Ovary (tissue), 3 donors: Measurements from ENCODE around the gene DNAJC1.

ENCODE experiments used
- CTCF ChIP-seq, 3 donors: fragments of 450-650 bp in 2 of 3; fragments of 200-600 bp in 1 of 3; IDR thresholded peaks; one replicate each; pipeline versions ENCODE4 v1.5.1 to v1.8.0; 2016 to 2022; ENCODE audit warnings: antibody characterized with exemption in 3 of 3, mild to moderate bottlenecking in 1 of 3
- POLR2A ChIP-seq: fragments of 450-650 bp; IDR thresholded peaks from one replicate; pipeline ENCODE4 v1.6.1; 2017; ENCODE audit warnings: antibody characterized with exemption, mild to moderate bottlenecking, moderate library complexity
- donor health status: DM: no; HTN: no; CAD: no.

GRCh38 chr10:21976739-21977138 is 26.8 kb downstream of the DNAJC1 start:
- TF ChIP-seq POLR2A (no peak), CTCF (IDR thresholded peaks at IDR 0.05) (no peak)
